ENCODE results near the gene MMP13.
"Not testable (repeated sequence)": the region's sequence is repeated elsewhere in the genome, so short reads cannot be mapped to it uniquely, and the experiment has no call there.

Gene MMP13

GRCh38 chr11:102914238-102915043, 41.1 kb downstream of the MMP13 start:
- DNase-seq: peak; percentile 47
- in situ Hi-C loops (cut with HindIII; ENCODE audit: low pct_ligation_motif_present, low pct_unique_long_range_greater_than_20kb, low sequenced_read_pairs): no loop called here

- in situ Hi-C loops (cut with HindIII; ENCODE audit: low pct_ligation_motif_present, low pct_unique_long_range_greater_than_20kb, low sequenced_read_pairs): no loop called here
- no peak for DNase-seq
Measured at GRCh38 chr11:102912482-102912830, 43.1 kb downstream of the MMP13 start.

DNA sequence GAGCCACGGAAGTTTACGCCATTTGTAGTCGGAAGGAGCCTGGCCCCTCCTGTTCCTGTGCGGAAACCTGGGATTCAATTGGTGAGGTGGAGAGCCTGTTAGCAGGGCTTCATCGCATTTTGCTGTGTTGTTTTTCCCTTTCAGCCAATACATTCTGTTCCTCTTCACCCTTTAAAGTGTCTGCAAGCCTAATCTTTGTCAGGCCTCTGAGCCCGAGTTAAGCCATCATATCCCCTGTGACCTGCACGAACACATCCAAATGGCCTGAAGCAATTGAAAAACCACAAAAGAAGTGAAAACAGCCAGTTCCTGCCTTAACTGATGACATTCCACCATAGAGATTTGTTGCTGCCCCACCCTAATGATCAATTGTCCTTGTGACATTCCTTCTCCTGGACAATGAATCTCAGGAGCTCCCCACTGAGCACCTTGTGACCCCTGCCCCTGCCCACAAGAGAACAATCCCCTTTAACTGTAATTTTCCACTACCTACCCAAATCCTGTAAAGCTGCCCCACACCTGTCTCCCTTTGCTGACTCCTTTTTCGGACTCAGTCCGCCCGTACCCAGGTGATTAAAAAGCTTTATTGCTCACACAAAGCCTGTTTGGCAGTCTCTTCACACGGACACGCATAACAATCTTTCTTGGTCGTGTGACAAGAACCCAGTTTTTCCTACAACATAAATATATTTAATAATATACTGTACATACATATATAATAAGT, 43.6 kb downstream of the MMP13 start:
- in situ Hi-C loops (cut with HindIII; ENCODE audit: low pct_ligation_motif_present, low pct_unique_long_range_greater_than_20kb, low sequenced_read_pairs): no loop called here
- no peak for DNase-seq

DNA sequence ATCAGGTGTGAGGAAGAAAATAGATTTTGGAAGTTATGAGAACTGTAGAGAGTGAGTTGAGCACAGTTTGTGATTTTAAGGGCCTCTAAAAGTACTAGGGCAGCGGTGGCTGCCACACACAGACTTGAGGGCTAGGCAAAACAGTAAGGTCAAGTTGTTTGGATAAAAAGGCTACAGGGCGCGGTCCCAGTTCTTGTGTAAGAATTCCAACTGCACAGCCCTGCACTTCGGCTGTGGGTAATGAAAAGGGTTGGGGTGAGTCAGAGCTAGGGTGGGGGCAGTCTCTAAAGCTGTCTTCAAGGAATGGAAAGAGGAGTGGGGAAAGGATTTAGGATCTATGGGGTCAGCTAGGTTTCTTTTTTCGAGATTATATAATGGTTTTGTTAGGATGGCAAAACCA, 49.7 kb downstream of the MMP13 start:
- in situ Hi-C loops (cut with HindIII; ENCODE audit: low pct_ligation_motif_present, low pct_unique_long_range_greater_than_20kb, low sequenced_read_pairs); DNase-seq: not testable (repeated sequence)

- DNase-seq; in situ Hi-C loops (cut with HindIII; ENCODE audit: low pct_ligation_motif_present, low pct_unique_long_range_greater_than_20kb, low sequenced_read_pairs): not testable (repeated sequence)
Measured at GRCh38 chr11:102903895-102904294, 51.6 kb downstream of the MMP13 start.

GRCh38 chr11:102900346-102900745, 55.2 kb downstream of the MMP13 start:
- DNase-seq: no peak
- in situ Hi-C loops (cut with HindIII; ENCODE audit: low pct_ligation_motif_present, low pct_unique_long_range_greater_than_20kb, low sequenced_read_pairs): no loop called here

Measured in ACHN (cell line).